Thyroid gland (tissue), 4 donors: Measurements from ENCODE around the gene TXNL4A. TPM values are rescaled to one million over a fixed set of nuclear protein-coding genes. Genes with fewer than 3 reads are reported as not detected.

Experiments
- DNase-seq, 2 donors: peaks; one replicate each; pipeline ENCODE4 v3.0.0-alpha.2; 2019
- H3K27ac ChIP-seq, 3 donors: fragments of 200-600 bp; sonication (generic); 1 replicate in 2 of 3; 2 replicates in 1 of 3; pipeline ENCODE4 v1.5.1; 2016 to 2019; ENCODE audit warnings: mild to moderate bottlenecking in 1 of 3, moderate library complexity in 1 of 3
- H3K27me3 ChIP-seq: fragments of 200-600 bp; sonication (generic); one replicate; pipeline ENCODE4 v1.5.1; 2019
- H3K36me3 ChIP-seq, 2 donors: fragments of 200-600 bp; sonication (generic); one replicate each; pipeline ENCODE4 v1.5.1; 2016 to 2019
- H3K4me1 ChIP-seq, 2 donors: fragments of 200-600 bp; sonication (generic); one replicate each; pipeline ENCODE4 v1.5.1; 2017 to 2019
- H3K4me3 ChIP-seq, 3 donors: fragments of 200-600 bp; sonication (generic); replicated peaks in 1 of 3; 1 replicate in 2 of 3; 2 replicates in 1 of 3; pipeline ENCODE4 v1.5.1; 2016; ENCODE audit warnings: mild to moderate bottlenecking in 1 of 3
- H3K9me3 ChIP-seq: fragments of 200-600 bp; sonication (generic); one replicate; pipeline ENCODE4 v1.5.1; 2017
- CTCF ChIP-seq, 6 experiments: fragments of 200-600 bp in 3 of 6; fragments of 450-650 bp in 3 of 6; sonication (generic) in 3 of 6; IDR thresholded peaks; one replicate each; pipeline ENCODE4 v1.5.1; 2016 to 2019; ENCODE audit warnings: antibody characterized with exemption in 6 of 6, mild to moderate bottlenecking in 2 of 6, inconsistent platforms in 1 of 6, moderate library complexity in 1 of 6
- POLR2A ChIP-seq, 2 donors: fragments of 450-650 bp; IDR thresholded peaks; one replicate each; pipeline ENCODE4 v1.6.1; 2017; ENCODE audit warnings: antibody characterized with exemption in 2 of 2, mild to moderate bottlenecking in 2 of 2, moderate library complexity in 1 of 2
- WGBS, 2 donors: methylation state at CpG; one replicate each; pipeline ENCODE4 v1.1.5; 2017; 5-methylcytosine and 5-hydroxymethylcytosine counted together
- intact Hi-C: fragments of 100-400 bp; cut with DNase I; formaldehyde crosslinking; loops from one replicate; pipeline ENCODE4 v1.15.1; 2023
- total RNA-seq, 4 donors: library from RNA; depleted of rRNA; stranded (reverse); fragments of >200 nt; gene quantifications; one replicate each; pipeline ENCODE4 v1.2.3, GENCODE V29; 2016

The TXNL4A gene
- total RNA-seq, 4 donors from 2014 or later = 22.9 to 37.4 (median 30.2) TPM

DNA sequence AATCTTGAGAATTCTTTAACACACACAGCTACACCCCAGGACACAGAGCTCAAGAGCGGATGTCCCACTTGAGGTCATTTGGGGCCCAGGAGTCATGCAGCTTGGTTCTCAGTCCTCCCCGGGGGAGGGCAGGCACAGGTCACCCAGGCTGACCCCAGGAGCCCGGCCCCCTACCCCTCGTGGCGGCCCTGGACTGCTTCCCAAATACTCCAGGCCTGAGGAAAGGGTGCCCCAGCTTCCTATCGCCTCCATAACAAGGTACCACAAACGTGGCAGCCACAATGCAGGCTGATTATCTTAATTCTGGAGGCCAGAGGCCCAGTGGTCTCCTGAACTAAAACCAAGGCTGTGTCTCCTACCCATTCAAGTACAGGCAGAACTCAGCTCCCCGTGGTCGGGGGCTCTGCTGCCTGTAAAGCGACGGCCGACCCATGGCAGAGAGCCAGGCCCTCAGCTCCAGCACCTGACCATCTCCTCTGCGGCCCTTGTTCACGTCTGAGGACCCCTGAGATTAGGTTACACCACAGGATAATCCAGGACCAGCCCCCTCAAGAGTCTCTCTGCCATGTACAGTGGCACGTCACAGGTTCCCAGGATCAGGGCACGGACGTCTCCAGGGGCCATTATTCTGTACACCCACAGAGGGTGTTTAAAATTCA lies 47.4 kb downstream of the TXNL4A start:
- H3K4me3 ChIP-seq = no peak overlapping the region
- peak in 1 of 2 donors; percentile 3 for DNase-seq
- WGBS, 2 donors = 66 to 79% methylated on average over 12 to 17 of the region's 17 CpGs
- H3K4me1 ChIP-seq = peaks cover 62 to 68% of the 10 kb centered on the region in 2 donors
- TF ChIP-seq POLR2A (IDR thresholded peaks at IDR 0.05) (no peak), CTCF (IDR thresholded peaks at IDR 0.05) (no peak)
- H3K27ac ChIP-seq = peak overlapping the region in 2 of 3 donors; percentile 88
- intact Hi-C loops = no loop called here
- no peaks in the 10 kb centered on the region for H3K9me3 ChIP-seq
- peaks cover 17 to 28% of the 10 kb centered on the region in 2 donors for H3K36me3 ChIP-seq
- no peaks in the 10 kb centered on the region for H3K27me3 ChIP-seq

- Histone ChIP-seq H3K27ac (peak overlapping the region in 2 of 3 donors; percentile 88), H3K4me1 (peaks cover 56 to 66% of the 10 kb centered on the region in 2 donors), H3K36me3 (peaks cover 20 to 28% of the 10 kb centered on the region in 2 donors), H3K27me3 (no peaks in the 10 kb centered on the region), H3K9me3 (no peaks in the 10 kb centered on the region), H3K4me3 (no peak overlapping the region)
- peak in 1 of 2 donors; percentile 3 for DNase-seq
- 95 to 97% methylated on average over 18 of the region's 18 CpGs for WGBS, 2 donors
- intact Hi-C loops = no loop called here
- TF ChIP-seq CTCF (IDR thresholded peaks at IDR 0.05) (no peak), POLR2A (IDR thresholded peaks at IDR 0.05) (no peak)
These were observed 48.1 kb downstream of the TXNL4A start for GRCh38 chr18:79940126-79940813.

DNA sequence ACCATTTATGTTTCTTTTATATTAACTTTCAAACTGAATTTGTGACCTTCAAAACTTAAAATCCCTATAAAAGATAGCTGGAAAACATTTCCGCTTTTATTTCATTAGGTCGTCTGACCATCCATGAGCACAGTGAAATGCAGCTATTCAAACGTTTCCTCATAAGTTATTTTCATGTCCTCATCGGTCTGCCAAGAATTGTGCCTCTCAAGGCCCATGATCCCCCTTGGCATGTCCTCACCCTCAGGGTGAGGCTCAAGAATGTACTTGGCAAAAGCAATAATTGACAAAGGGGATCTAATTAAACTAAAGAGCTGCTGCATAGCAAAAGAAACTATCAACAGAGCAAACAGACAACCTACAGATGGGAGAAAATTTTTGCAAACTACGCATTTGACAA lies 49.3 kb downstream of the TXNL4A start:
- intact Hi-C loops = no loop called here
- H3K36me3 ChIP-seq = peaks cover 25 to 28% of the 10 kb centered on the region in 2 donors
- no peaks in the 10 kb centered on the region for H3K9me3 ChIP-seq
- DNase-seq = peak; percentile 73 to 77
- peaks cover 50 to 58% of the 10 kb centered on the region in 2 donors for H3K4me1 ChIP-seq
- no peaks in the 10 kb centered on the region for H3K27me3 ChIP-seq
- H3K4me3 ChIP-seq = no peak overlapping the region
- 38 to 41% methylated on average over 5 of the region's 5 CpGs for WGBS, 2 donors
- peak in 1 of 2 donors; percentile 35 for TF ChIP-seq POLR2A (IDR thresholded peaks at IDR 0.05)
- TF ChIP-seq CTCF (IDR thresholded peaks at IDR 0.05) = no peak
- peak overlapping the region; percentile 77 to 94 (median 88) for H3K27ac ChIP-seq

- Histone ChIP-seq H3K4me3 (no peak overlapping the region), H3K9me3 (no peaks in the 10 kb centered on the region), H3K27ac (peak overlapping the region; percentile 77 to 94 (median 88)), H3K27me3 (no peaks in the 10 kb centered on the region), H3K4me1 (peaks cover 47 to 58% of the 10 kb centered on the region in 2 donors), H3K36me3 (peaks cover 25 to 28% of the 10 kb centered on the region in 2 donors)
- no peak for TF ChIP-seq CTCF (IDR thresholded peaks at IDR 0.05)
- no peak for TF ChIP-seq POLR2A (IDR thresholded peaks at IDR 0.05)
- WGBS, 2 donors = 88 to 90% methylated on average over 9 of the region's 9 CpGs
- peak in 1 of 2 donors; percentile 2 for DNase-seq
- intact Hi-C loops = no loop called here
These were observed 50.2 kb downstream of the TXNL4A start for GRCh38 chr18:79938196-79938595.
